MM.1S (cell line): ENCODE measurements around the gene TBL1X.

Experiments
- CTCF ChIP-seq: fragments of 300-600 bp; sonication (generic); IDR thresholded peaks from 2 replicates; pipeline ENCODE4 v1.5.1; 2016; ENCODE audit warnings: antibody characterized with exemption, low read length, mixed read lengths
- EZH2 ChIP-seq: fragments of 300-600 bp; sonication (generic); optimal IDR thresholded peaks from 2 replicates; pipeline ENCODE3; 2017; ENCODE audit warnings: low read depth, mild to moderate bottlenecking, antibody characterized with exemption, low read length, mixed read lengths

- TF ChIP-seq CTCF (no peak), EZH2 (no peak)
Observed at GRCh38 chrX:9578083-9578779, 113.4 kb downstream of the TBL1X start.
